ENCODE data around the gene NKX2-8.

DNA sequence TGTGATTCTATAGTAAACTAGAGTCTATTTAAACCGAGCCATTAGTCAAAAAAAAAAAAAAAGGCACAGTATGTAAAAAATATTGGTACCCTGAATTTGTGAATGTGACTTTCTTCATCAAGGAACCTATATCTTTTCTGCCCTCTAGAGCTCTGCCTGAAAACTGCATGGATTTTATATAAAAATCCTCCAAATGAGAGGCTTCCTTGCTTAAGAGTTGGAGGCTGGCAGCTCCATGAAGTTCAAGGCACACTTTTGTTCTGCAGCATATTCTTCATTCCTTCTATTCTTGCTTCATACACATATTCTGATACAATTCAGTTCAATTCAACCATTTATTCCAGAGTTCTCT lies 23.1 kb upstream of the NKX2-8 start:
- TF ChIP-seq, protein P1, sequence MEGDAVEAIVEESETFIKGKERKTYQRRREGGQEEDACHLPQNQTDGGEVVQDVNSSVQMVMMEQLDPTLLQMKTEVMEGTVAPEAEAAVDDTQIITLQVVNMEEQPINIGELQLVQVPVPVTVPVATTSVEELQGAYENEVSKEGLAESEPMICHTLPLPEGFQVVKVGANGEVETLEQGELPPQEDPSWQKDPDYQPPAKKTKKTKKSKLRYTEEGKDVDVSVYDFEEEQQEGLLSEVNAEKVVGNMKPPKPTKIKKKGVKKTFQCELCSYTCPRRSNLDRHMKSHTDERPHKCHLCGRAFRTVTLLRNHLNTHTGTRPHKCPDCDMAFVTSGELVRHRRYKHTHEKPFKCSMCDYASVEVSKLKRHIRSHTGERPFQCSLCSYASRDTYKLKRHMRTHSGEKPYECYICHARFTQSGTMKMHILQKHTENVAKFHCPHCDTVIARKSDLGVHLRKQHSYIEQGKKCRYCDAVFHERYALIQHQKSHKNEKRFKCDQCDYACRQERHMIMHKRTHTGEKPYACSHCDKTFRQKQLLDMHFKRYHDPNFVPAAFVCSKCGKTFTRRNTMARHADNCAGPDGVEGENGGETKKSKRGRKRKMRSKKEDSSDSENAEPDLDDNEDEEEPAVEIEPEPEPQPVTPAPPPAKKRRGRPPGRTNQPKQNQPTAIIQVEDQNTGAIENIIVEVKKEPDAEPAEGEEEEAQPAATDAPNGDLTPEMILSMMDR (IDR thresholded peaks at IDR 0.05), result no peak; the same call in 1 of the 2 replicates
- TF ChIP-seq TCF7L2 (IDR thresholded peaks at IDR 0.05; ENCODE audit: low read depth, low read length) (no peak), POLR2AphosphoS5 (IDR thresholded peaks at IDR 0.05; ENCODE audit: low read depth, low read length) (no peak), SIN3A (IDR thresholded peaks at IDR 0.05; ENCODE audit: borderline replicate concordance, insufficient read depth, low read depth, low read length) (no peak)
- TF ChIP-seq, protein P2, sequence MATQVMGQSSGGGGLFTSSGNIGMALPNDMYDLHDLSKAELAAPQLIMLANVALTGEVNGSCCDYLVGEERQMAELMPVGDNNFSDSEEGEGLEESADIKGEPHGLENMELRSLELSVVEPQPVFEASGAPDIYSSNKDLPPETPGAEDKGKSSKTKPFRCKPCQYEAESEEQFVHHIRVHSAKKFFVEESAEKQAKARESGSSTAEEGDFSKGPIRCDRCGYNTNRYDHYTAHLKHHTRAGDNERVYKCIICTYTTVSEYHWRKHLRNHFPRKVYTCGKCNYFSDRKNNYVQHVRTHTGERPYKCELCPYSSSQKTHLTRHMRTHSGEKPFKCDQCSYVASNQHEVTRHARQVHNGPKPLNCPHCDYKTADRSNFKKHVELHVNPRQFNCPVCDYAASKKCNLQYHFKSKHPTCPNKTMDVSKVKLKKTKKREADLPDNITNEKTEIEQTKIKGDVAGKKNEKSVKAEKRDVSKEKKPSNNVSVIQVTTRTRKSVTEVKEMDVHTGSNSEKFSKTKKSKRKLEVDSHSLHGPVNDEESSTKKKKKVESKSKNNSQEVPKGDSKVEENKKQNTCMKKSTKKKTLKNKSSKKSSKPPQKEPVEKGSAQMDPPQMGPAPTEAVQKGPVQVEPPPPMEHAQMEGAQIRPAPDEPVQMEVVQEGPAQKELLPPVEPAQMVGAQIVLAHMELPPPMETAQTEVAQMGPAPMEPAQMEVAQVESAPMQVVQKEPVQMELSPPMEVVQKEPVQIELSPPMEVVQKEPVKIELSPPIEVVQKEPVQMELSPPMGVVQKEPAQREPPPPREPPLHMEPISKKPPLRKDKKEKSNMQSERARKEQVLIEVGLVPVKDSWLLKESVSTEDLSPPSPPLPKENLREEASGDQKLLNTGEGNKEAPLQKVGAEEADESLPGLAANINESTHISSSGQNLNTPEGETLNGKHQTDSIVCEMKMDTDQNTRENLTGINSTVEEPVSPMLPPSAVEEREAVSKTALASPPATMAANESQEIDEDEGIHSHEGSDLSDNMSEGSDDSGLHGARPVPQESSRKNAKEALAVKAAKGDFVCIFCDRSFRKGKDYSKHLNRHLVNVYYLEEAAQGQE (IDR thresholded peaks at IDR 0.05; ENCODE audit: insufficient read depth in 1 of 2, low read depth in 2 of 2, low read length in 1 of 2), result no peak
